ENCODE measurements around the gene LRP2.

DNA sequence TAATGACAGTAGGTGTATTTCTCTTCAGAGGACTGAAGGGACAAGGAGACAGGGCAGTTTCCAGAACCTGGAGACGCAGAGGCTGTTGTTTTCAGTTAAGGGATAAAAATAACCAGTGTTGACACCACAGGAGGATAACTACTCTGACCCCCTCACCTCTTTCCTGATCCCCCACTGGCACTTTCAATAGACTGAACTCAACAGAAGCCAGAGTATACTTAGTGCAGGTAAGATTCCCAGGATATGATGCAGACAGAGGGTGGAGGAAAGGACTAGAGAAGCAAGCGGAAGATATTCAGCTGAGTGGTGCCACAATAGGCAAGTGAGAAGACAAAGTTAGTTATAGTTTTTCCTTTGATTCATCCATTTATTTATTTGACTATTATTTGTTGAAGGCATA is 273.2 kb downstream of the LRP2 start:
- TF ChIP-seq, protein P1, sequence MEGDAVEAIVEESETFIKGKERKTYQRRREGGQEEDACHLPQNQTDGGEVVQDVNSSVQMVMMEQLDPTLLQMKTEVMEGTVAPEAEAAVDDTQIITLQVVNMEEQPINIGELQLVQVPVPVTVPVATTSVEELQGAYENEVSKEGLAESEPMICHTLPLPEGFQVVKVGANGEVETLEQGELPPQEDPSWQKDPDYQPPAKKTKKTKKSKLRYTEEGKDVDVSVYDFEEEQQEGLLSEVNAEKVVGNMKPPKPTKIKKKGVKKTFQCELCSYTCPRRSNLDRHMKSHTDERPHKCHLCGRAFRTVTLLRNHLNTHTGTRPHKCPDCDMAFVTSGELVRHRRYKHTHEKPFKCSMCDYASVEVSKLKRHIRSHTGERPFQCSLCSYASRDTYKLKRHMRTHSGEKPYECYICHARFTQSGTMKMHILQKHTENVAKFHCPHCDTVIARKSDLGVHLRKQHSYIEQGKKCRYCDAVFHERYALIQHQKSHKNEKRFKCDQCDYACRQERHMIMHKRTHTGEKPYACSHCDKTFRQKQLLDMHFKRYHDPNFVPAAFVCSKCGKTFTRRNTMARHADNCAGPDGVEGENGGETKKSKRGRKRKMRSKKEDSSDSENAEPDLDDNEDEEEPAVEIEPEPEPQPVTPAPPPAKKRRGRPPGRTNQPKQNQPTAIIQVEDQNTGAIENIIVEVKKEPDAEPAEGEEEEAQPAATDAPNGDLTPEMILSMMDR (IDR thresholded peaks at IDR 0.05; ENCODE audit: low read length): no peak
- TF ChIP-seq EZH2 (optimal IDR thresholded peaks at IDR 0.05; ENCODE audit: low read depth, low read length): no peak

Data from MM.1S (cell line).